GM19455 (cell line): ENCODE measurements around the gene C3orf33.

Source experiments
- ATAC-seq: cut with Tn5 transposase; IDR thresholded peaks from one replicate; pipeline ENCODE4 v1.9.1; 2021; ENCODE audit not compliant: unreplicated experiment

Gene C3orf33

DNA sequence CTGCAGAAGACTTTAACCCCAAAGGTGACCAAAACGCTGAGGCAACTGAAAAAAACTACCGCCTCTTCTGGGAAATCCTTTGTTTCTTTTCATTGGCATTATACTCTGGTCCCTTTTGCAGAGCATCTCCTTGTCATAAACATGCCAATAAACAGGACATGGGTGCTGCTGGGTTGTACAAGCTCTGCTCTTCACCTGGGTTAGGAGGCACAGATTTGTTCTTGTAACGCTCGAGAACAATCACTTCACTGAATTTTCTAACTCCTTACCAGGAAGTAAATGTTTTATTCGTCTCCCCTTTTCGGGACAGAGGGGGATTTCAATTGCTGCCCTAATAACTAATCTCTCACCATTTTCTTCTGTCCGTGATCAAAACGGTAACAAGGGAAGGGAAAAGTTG lies 62.5 kb downstream of the C3orf33 start:
- ATAC-seq = no peak

DNA sequence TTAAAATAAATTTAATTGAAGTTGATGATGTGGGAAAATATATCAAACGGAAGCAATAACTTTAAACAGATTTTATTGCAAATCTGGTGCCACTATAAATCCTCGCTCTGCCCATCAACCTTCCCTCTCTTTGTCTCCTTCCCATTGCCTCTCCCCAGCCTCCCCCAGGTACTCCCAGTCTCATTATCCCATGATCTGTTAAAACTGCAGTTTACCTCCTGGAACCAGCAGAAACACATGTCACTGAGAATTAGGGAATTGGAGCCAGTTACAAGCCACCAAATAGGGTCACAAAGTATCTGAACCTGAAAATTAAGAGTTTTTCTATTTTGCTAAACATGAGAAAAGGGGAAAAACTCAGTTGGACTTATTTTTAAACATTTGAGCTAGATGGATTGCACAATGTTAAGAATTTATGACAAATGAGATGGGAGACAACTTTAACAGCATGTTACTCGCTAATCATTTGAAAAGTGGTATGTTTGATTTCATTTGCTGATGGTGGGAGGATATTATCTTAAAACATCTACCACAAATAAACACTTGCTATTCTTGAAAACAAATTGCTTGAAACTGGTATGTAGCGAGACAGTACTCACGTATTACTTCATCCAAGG lies 63.6 kb downstream of the C3orf33 start:
- ATAC-seq = no peak

GRCh38 chr3:155741603-155742002 lies 64.5 kb downstream of the C3orf33 start:
- no peak for ATAC-seq

GRCh38 chr3:155741101-155741500 lies 65.0 kb downstream of the C3orf33 start:
- ATAC-seq = no peak

- ATAC-seq = no peak
These were observed 66.9 kb downstream of the C3orf33 start for GRCh38 chr3:155739154-155739553.

GRCh38 chr3:155738580-155739076 lies 67.5 kb downstream of the C3orf33 start:
- ATAC-seq = no peak

GRCh38 chr3:155737844-155738460 lies 68.1 kb downstream of the C3orf33 start:
- ATAC-seq = peak; percentile 67

- no peak for ATAC-seq
These were observed 69.7 kb downstream of the C3orf33 start for GRCh38 chr3:155736381-155736780.

- ATAC-seq = no peak
These were observed 75.2 kb downstream of the C3orf33 start for GRCh38 chr3:155730843-155731242.

GRCh38 chr3:155727836-155728235 lies 78.2 kb downstream of the C3orf33 start:
- ATAC-seq = no peak

GRCh38 chr3:155714295-155714718 lies 91.8 kb downstream of the C3orf33 start:
- ATAC-seq = no peak
